GM12878 (cell line): Measurements from ENCODE around the gene STX10. TPM values are rescaled to one million over a fixed set of nuclear protein-coding genes. Genes with fewer than 3 reads are reported as not detected.

Source experiments
- EED ChIP-seq: sonication (generic); IDR thresholded peaks from 2 replicates; pipeline ENCODE4 v1.6.1; 2016; ENCODE audit warnings: antibody characterized with exemption, low read depth
- ETV6 ChIP-seq, 2 experiments: fragments of 450-650 bp in 1 of 2; IDR thresholded peaks in 1 of 2; conservative IDR thresholded peaks in 1 of 2; 2 replicates each; pipeline ENCODE4 v1.6.1; 2014; ENCODE audit warnings: antibody characterized with exemption in 1 of 2, borderline replicate concordance in 1 of 2, low read depth in 1 of 2, mild to moderate bottlenecking in 1 of 2, moderate library complexity in 1 of 2
- EZH2 ChIP-seq: IDR thresholded peaks from 2 replicates; pipeline ENCODE4 v1.6.1; 2012; ENCODE audit warnings: low read depth, mild to moderate bottlenecking, control low read depth, inconsistent platforms, low read length, borderline replicate concordance; ENCODE audit not compliant: control insufficient read depth
- MYC ChIP-seq: IDR thresholded peaks from 2 replicates; pipeline ENCODE4 v1.6.1; 2011; ENCODE audit warnings: mild to moderate bottlenecking, low read length, moderate library complexity, inconsistent platforms; ENCODE audit not compliant: insufficient read depth, insufficient replicate concordance, insufficient read length, severe bottlenecking
- NFYB ChIP-seq: IDR thresholded peaks from 2 replicates; pipeline ENCODE4 v1.6.1; 2011; ENCODE audit warnings: low read depth, mild to moderate bottlenecking, low read length, improper control_type of control experiment, moderate library complexity; ENCODE audit not compliant: insufficient read depth
- RAD21 ChIP-seq: IDR thresholded peaks from 2 replicates; pipeline ENCODE4 v1.6.1; 2011; ENCODE audit warnings: mild to moderate bottlenecking, low read depth, low read length, moderate library complexity; ENCODE audit not compliant: insufficient read depth
- polyA plus RNA-seq, 11 experiments: library from polyadenylated mRNA; depleted of rRNA in 4 of 11; unstranded in 6 of 11; stranded (reverse) in 5 of 11; fragments of >200 nt; fragmentation: Nextera tagmentation in 4 of 11; fragmentation: Illumina TruSeq in 1 of 11; extraction: Ambion mirVana in 4 of 11; extraction: Trizol in 1 of 11; gene quantifications; 1 replicate in 1 of 11; 2 replicates in 10 of 11; pipeline versions ENCODE4 v1.2.1 to v1.2.3, GENCODE V29; 2011 to 2016; ENCODE audit warnings: inconsistent platforms in 2 of 11, missing spikeins in 2 of 11, low read depth in 1 of 11
- total RNA-seq, 4 experiments: library from RNA; depleted of rRNA in 3 of 4; stranded (reverse); fragments of >200 nt in 3 of 4; fragmentation: Illumina TruSeq in 1 of 4; extraction: Trizol in 1 of 4; gene quantifications; 2 replicates each; pipeline versions ENCODE4 v1.2.1 to v1.2.3, GENCODE V29; 2013 to 2021
- TF ChIP-seq, protein P1 (sequence below), 3 experiments: IDR thresholded peaks in 2 of 3; conservative IDR thresholded peaks in 1 of 3; 2 replicates each; pipeline ENCODE4 v1.5.1; 2011; ENCODE audit warnings: low read depth in 3 of 3, low read length in 3 of 3, mild to moderate bottlenecking in 3 of 3, control low read depth in 2 of 3, moderate library complexity in 2 of 3, inconsistent platforms in 1 of 3, mixed read lengths in 1 of 3; ENCODE audit not compliant: control insufficient read depth in 2 of 3, insufficient read depth in 1 of 3; ENCODE audit errors: extremely low read depth in 1 of 3
- TF ChIP-seq, protein P2 (sequence below): IDR thresholded peaks from 2 replicates; pipeline ENCODE4 v1.6.1; 2012; ENCODE audit warnings: low read depth, low read length, improper control_type of control experiment
- TF ChIP-seq, protein P3 (sequence below): IDR thresholded peaks from 2 replicates; pipeline ENCODE4 v1.6.1; 2011; ENCODE audit warnings: low read depth, low read length, improper control_type of control experiment, borderline replicate concordance

The STX10 gene
- total and polyA plus RNA-seq, 10 of the 15 experiments (the other 5 are each of a cell fraction or from before 2014, with no cell fraction given) = 0.56 to 76.1 (median 47.6) TPM

DNA sequence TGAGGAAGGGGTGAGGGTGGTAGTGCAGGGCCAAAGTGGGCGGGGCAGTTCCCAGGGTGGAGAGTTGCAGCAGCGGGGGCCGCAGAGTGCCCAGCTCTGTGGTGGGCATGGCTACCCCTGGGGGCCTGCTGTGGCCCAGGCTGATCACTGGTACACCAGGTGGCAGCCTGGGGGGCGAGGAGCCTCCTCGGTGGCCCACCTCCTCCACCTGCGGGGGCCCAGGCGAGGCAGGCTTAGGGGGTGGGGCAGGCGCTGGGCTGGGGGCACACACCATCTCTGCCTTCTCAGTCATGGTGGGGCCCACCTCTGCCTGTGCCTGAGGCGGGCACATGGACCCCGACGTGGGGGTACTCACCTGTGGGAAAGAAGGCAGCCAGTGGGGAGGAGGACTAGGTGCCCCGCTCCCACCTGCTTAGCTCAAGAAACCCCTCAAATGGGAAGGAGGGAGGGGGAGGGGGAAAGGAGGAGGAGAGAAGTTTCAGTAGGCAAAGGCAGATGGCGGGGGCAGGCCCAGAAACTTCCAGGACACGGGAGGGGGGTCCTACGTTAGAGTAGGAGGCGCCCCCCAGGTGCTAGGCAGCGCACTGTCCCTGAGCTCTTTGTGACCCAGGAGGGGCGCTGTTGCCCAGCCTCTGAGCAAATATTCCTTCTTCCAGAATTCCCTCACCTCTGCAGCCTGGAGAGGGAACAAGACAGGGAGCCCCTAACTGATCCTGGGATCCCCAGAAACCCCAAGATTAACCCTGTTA is 49.2 kb downstream of the STX10 start (continued):
- TF ChIP-seq MYC (no peak), NFYB (no peak), EED (0 out of 2 replicates have a peak, but pooled peaks have one; percentile 20), RAD21 (peak; percentile 25; the same call in 1 of the 2 replicates), EZH2 (no peak), ETV6 (conservative IDR thresholded peaks at IDR 0.05 in 1 of 2, IDR thresholded peaks at IDR 0.05 in 1 of 2; ENCODE audit: borderline replicate concordance in 1 of 2, low read depth in 1 of 2) (no peak)
- TF ChIP-seq, protein P1, sequence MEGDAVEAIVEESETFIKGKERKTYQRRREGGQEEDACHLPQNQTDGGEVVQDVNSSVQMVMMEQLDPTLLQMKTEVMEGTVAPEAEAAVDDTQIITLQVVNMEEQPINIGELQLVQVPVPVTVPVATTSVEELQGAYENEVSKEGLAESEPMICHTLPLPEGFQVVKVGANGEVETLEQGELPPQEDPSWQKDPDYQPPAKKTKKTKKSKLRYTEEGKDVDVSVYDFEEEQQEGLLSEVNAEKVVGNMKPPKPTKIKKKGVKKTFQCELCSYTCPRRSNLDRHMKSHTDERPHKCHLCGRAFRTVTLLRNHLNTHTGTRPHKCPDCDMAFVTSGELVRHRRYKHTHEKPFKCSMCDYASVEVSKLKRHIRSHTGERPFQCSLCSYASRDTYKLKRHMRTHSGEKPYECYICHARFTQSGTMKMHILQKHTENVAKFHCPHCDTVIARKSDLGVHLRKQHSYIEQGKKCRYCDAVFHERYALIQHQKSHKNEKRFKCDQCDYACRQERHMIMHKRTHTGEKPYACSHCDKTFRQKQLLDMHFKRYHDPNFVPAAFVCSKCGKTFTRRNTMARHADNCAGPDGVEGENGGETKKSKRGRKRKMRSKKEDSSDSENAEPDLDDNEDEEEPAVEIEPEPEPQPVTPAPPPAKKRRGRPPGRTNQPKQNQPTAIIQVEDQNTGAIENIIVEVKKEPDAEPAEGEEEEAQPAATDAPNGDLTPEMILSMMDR (IDR thresholded peaks at IDR 0.05 in 2 of 3, conservative IDR thresholded peaks at IDR 0.05 in 1 of 3; ENCODE audit: control insufficient read depth in 2 of 3, extremely low read depth in 1 of 3, insufficient read depth in 1 of 3, low read depth in 3 of 3, low read length in 3 of 3) = peak; percentile 19 to 53 (median 38); a peak in 5 of 6 replicates
- TF ChIP-seq, protein P2, sequence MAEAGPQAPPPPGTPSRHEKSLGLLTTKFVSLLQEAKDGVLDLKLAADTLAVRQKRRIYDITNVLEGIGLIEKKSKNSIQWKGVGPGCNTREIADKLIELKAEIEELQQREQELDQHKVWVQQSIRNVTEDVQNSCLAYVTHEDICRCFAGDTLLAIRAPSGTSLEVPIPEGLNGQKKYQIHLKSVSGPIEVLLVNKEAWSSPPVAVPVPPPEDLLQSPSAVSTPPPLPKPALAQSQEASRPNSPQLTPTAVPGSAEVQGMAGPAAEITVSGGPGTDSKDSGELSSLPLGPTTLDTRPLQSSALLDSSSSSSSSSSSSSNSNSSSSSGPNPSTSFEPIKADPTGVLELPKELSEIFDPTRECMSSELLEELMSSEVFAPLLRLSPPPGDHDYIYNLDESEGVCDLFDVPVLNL = no peak
- TF ChIP-seq, protein P3, sequence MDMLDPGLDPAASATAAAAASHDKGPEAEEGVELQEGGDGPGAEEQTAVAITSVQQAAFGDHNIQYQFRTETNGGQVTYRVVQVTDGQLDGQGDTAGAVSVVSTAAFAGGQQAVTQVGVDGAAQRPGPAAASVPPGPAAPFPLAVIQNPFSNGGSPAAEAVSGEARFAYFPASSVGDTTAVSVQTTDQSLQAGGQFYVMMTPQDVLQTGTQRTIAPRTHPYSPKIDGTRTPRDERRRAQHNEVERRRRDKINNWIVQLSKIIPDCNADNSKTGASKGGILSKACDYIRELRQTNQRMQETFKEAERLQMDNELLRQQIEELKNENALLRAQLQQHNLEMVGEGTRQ = no peak
